Activated naive CD4-positive, alpha-beta T cell treated with anti-CD3 and anti-CD28 coated beads, Interleukin-2, amount 50 U/mL, for 16 hours (primary cell): ENCODE results near the gene MRPL28.
A peak's percentile ranks its signal among the peaks of the same experiment; 100 is the strongest.
"Not testable (repeated sequence)": the region's sequence is repeated elsewhere in the genome, so short reads cannot be mapped to it uniquely, and the experiment has no call there.

ENCODE experiments used
- DNase-seq: peaks from one replicate; pipeline ENCODE4 v3.0.0-alpha.2; 2020

MRPL28 gene

GRCh38 chr16:337437-337836 lies 32.9 kb downstream of the MRPL28 start:
- no peak for DNase-seq

GRCh38 chr16:336269-336668 lies 34.1 kb downstream of the MRPL28 start:
- no peak for DNase-seq

GRCh38 chr16:334861-335632 lies 35.3 kb downstream of the MRPL28 start:
- DNase-seq, result not testable (repeated sequence)

- DNase-seq, result not testable (repeated sequence)
Measured at GRCh38 chr16:334164-334832, 36.0 kb downstream of the MRPL28 start.

GRCh38 chr16:333406-334094 lies 36.8 kb downstream of the MRPL28 start:
- no peak for DNase-seq

GRCh38 chr16:331181-331814 lies 39.0 kb downstream of the MRPL28 start:
- DNase-seq, result not testable (repeated sequence)

- DNase-seq, result no peak
Measured at GRCh38 chr16:330741-331140, 39.6 kb downstream of the MRPL28 start.

- DNase-seq, result no peak
Measured at GRCh38 chr16:325375-326145, 44.8 kb downstream of the MRPL28 start.

- DNase-seq, result peak; percentile 43
Measured at GRCh38 chr16:324451-325334, 45.6 kb downstream of the MRPL28 start.

- no peak for DNase-seq
Measured at GRCh38 chr16:324201-324450, 46.2 kb downstream of the MRPL28 start.

- DNase-seq, result no peak
Measured at GRCh38 chr16:322476-323143, 47.7 kb downstream of the MRPL28 start.

- DNase-seq, result no peak
Measured at GRCh38 chr16:321532-321931, 48.8 kb downstream of the MRPL28 start.

GRCh38 chr16:320206-320605 lies 50.1 kb downstream of the MRPL28 start:
- no peak for DNase-seq

- DNase-seq, result no peak
Measured at GRCh38 chr16:318628-319027, 51.7 kb downstream of the MRPL28 start.

- DNase-seq, result no peak
Measured at GRCh38 chr16:317583-317982, 52.8 kb downstream of the MRPL28 start.
